MV-4-11 (cell line): Measurements from ENCODE around the gene SHE.

ENCODE experiments used
- DNase-seq: peaks from one replicate; lab custom pipeline; 2025; lab: John Stamatoyannopoulos, UW

Gene SHE

DNA sequence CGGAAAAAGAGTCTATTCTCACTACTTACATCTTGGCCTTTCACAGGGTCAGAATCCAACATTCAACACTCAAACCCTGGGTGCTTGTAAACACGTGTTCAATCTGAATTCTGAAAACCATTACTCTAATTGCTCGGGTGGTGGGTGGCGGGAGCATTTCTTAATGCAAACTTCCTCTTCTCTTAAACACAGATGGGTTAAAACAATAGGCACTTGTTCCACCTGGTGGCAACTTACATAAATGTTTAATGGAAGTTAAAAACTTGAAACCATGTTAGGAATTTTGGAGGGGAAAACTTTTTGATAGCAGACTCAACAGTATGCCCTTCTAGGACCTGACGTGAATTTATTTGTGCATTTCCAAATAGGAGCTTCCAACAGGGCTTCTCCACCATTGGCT, 23.6 kb downstream of the SHE start:
- DNase-seq = peak; percentile 79

DNA sequence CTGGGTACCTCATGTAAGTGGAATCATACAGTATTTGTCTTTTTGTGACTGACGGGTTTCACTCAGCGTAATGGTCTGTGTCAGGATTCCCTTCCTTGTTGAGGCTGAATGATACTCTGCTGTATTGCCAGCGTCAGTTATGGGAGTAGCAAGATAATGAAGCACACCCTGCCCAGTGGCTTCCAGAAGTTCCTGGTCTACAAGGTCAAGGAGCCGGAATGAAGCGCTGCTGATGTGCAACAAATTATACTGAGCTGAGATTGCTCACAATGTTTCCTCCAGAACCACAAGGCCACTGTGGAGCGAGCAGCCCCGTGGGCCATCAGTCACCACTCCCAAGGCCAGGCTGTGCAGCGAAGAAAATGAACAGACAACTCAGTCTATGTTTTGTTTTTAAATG, 24.2 kb downstream of the SHE start:
- no peak for DNase-seq

DNA sequence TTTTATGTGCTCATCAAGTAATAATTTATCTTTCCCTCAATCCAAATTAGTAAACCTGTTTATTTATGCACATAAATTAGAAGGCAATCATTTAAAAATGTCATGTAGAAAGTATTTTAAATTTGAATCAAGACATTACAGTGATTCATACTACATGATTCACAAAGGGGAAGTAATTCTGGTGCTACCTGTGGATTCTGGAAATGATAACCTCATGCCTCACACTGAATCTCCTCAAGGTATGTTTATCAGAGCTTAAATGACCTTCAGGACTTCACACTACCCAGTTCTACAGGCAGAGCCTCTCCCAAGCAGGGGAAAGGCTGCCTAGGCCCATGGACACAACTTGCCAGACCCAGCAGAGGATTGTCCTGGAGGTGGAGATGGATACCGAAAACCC, 25.4 kb downstream of the SHE start:
- no peak for DNase-seq

DNA sequence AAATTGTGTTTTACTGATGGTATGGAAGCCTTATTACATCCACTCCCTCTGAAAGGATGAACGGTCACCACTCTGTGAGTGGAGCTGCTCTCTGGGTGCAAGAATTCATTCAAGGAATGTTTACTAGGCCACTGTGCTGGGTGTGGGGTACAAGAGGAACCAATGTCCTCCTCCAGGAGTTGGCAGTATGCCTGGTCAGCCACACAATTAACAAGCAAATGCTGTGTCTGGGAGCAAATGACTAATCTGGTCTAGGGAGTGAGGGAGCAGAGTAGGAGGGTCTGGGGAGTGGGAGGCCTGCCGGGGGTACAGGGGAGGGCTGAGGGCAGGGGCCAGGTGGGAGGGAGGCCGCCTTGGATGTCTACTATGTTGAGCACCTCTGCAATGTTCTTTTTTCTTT, 27.4 kb downstream of the SHE start:
- DNase-seq = peak; percentile 40

DNA sequence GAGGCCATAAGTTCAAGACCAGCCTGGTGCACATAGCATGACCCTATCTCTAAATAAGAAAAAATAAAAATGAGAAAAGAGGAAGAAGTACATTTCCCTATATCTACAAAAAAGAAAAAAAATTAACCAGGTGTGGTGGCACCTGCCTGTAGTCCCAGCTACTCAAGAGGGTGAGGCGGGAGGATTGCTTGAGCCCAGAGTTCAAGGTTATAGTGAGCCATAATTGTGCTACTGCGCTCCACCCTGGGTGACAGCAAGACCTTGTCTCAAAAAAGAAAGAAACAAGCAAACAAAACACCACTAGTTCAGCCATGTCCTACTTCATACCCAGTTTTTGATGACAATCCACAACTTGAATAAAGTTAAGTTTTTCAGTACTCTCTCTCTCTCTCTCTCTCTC, 30.9 kb downstream of the SHE start:
- no peak for DNase-seq

DNA sequence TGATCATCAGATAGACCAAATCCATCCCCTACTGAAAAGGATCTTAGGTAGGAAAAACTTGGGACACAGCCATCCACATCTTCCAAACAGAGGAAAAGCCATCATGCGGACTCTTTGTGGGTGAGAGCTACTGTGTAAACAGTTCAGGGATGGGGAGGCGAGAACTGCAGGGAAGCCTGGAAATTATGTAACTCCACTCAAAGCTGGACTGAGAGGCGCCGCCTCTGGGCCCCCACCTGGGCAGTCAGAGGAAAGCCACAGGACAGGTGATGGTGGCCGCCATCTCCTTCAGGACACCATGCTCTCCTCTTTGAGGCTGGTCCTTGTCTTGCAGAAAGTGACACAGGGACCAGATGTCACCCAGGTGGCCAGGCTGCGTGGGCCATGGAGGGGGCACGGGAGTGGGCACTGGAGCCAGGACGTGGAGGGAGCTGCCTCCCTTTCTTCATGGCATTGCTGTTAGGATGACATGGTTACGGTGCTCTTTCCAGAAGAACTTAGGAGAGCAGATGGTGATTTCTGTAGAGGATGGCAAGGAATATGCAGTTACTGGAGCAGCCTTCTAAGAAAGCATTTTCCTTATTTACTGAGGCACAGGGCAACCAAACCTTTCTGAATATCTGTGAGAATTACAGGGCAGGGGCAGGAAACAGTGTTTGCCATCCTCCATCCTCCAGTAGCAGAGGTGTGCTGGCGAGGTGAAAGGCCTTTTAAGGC, 32.2 kb downstream of the SHE start:
- DNase-seq = no peak

DNA sequence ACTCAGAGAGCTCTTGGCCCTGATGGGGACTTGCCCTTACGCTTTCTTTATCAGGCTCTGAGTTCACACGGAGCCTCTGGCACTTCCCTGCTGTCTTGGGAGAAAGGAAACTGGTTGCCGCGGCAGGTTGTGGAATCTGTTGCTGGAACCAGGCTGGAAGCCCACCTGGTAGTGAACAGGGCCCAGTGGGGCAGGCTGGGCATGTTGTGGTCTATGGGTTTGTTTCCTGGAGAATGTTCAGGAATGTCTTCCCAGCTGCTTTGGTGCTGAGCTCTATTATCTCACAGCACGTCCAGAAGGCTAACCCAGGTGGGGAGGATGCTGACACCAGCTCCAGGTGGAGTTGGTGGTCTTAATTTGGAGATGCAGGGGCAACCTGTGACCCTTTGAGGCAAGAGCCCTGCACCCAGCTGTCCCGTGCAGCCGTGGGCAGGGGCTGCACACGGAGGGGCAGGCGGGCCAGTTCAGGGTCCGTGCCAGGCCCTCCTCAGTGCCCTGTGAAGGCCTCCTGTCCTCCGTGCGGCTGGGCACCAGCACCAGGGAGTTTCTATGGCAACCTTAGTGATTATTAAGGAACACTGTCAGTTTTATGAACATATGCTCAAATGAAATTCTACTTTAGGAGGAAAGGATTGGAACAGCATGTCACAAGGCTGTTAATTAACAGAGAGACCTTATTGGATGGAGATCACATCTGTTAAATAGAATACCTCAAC, 33.5 kb downstream of the SHE start:
- no peak for DNase-seq

DNA sequence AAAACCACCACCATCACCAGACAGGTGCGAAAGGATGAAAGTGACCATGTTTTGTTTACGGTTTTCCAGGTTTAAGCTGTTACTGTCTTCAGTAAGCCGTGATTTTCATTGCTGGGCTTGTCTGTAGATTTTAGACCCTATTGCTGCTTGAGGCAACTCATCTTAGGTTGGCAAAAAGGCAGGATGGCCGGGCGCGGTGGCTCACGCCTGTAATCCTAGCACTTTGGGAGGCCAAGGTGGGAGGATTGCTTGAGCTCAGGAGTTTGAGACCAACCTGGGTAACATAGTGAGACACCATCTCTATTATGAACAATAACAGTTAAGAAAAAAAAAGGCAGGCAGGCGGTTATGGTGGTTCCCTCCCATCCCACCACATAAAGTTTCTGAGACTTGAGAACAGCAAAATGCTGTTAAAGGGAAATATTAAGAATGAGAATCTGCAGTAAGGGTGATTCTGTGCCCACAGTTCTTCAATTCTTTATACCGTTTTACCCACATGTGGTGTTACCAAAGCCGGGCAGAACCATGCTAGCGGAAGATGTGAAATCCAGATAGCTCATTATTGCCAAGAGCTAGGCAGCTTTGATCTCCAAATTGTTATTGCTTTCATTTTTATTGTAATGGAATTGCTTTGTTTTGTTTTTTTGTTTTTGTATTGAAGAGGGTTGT, 34.6 kb downstream of the SHE start:
- no peak for DNase-seq

DNA sequence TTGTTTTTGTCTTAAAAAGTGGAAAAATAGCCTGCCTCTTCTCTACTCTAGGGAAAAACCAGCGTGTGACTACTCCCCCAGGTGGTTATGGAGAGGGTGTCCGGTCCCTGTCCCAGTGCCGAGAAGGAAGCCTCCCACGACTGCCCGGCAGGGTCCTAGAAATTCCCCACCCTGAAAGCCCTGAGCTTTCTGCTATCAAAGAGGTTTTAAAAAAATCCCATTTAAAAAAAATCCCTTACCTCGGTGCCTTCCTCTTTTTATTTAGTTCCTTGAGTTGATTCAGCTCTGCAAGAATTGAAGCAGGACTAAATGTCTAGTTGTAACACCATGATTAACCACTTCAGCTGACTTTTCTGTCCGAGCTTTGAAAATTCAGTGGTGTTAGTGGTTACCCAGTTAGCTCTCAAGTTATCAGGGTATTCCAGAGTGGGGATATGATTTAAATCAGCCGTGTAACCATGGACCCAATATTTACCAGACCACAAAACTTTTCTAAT, 35.2 kb downstream of the SHE start:
- no peak for DNase-seq

DNA sequence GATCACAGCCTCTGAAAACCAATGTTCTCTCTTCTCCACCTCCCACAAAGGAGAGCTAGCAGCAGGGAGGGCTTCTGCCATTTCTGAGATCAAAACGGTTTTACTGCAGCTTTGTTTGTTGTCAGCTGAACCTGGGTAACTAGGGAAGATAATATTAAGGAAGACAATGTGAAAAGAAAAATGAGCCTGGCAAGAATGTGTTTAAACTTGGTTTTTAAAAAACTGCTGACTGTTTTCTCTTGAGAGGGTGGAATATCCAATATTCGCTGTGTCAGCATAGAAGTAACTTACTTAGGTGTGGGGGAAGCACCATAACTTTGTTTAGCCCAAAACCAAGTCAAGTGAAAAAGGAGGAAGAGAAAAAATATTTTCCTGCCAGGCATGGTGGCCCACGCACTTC, 36.0 kb downstream of the SHE start:
- no peak for DNase-seq

DNA sequence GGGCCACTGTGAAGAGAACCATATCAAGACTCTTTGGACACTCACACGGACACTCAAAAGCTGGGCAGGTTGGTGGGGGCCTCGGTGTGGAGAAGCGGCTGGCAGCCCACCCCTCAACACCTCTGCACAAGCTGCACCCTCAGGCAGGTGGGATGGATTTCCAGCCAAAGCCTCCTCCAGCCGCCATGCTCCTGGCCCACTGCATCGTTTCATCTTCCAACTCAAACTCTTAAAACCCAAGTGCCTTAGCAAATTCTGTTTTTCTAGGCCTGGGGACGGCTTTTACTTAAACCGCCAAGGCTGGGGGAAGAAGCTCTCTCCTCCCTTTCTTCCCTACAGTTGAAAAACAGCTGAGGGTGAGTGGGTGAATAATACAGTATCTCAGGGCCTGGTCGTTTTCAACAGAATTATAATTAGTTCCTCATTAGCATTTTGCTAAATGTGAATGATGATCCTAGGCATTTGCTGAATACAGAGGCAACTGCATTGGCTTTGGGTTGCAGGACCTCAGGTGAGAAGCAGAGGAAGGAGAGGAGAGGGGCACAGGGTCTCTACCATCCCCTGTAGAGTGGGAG, 36.5 kb downstream of the SHE start:
- DNase-seq = no peak

DNA sequence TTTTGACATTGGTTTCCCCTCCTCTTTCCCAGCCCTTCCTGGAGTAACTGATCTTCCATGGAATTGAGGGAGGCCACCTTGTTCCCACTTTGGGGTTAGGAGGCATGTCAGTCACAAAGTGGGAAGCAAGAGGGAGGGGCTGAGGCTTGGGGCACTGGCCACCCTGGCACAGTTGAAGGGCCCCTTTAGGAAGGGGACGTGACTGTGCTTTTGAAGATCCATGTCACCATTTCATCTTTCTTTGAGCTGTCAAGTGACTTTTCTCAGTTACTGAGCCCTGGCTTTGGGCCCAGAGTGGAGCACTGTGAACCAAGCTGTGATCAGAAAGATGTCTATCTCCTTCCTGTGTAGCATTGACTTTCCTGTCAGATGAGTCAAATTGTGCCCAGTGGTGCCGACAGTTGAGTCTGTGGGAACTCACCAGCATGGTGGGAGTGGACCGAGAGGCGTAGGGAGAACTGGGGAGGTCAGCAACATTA, 38.7 kb downstream of the SHE start:
- no peak for DNase-seq

DNA sequence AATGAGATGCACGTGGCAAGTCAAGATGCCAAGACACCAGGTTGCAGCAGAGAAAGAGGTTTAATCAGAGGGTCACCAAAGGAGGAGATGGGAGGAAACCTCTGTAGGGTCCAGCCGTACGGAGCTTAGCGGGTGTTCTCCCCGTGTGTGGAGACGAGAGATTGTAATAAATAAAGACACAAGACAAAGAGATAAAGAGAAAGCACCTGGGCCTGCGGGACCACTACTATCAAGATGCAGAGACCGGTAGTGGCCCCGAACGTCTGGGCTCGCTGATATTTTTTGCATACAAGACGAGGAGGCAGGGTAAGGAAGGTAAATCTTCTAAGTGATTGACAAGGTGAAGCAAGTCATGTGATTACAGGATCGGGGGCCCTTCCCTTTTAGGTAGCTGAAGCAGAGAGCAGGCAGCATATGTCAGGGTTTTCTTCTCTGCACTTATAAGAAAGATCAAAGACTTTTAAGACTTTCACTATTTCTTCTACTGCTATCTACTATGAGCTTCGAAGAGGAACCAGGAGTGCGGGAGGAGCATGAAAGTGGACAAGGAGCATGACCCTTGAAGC, 41.4 kb downstream of the SHE start:
- DNase-seq = no peak

DNA sequence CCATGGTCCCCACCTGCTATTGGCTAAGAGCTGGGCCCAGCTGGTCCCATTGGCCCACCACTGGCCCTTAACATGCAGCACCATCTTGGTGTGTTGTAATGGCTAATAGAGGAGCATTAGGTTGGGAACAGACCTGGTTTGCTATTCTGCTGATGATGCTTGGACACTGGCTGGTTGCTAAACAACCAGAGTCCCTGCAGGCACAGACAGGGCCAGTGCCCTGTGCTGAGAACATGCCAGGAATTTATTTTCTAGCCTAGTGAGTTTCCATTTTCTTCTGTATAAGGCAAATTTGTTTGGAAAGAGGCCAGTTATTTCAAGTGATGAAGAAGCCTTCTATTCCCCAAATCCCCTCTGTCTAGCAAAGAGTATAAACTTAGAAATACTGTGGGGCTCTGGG, 43.1 kb downstream of the SHE start:
- no peak for DNase-seq

DNA sequence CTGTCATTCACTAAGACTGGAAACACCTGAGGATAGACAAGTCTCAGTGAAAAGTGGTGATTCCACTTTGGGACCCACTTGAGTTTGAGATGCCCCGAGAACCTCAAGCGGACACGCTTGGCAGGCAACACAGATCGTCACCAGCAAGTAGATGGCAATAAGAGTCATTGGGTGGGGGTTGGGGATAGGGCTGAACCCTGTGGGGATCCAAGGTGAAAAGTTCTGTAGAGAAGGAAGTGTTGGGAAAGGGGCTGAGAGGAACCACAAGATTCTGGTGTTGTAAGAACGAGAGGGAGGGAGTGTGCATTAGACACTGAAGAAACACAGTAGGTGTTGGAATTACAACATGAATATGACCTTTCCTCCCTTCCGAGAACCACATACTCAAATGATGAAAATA, 45.6 kb downstream of the SHE start:
- peak; percentile 43 for DNase-seq

DNA sequence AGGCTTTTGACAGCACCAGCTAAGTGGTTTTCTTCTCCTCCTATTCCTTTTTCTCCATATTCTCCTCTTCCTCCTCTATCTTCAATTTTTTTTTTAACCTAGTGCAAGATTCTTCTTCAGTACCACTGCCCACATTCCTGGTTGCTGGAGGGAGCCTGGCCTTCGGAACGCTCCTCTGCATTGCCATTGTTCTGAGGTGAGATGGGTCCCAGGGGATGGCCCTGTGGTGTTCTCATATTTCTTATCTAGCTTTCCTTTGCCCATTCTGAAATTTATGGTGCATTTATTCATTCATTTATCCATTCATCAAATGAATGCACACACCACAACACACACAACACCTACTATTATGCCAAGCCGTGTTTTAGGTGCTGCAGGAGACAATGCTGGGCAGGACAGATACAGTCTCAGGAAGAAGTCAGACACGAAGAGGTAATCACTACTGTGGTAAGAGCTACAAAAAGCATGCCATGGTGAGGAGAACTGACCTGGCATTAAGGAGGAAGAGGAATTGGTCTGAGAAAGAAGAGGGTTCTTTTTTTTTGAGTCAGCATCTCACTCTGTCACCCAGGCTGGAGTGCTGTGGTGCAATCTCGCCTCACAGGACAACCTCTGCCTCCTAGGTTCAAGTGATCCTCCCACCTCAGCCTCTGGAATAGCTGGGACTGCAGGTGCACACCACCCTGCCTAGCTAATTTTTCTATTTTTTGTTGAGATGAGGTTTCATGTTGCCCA, 47.7 kb downstream of the SHE start:
- peak; percentile 47 for DNase-seq

DNA sequence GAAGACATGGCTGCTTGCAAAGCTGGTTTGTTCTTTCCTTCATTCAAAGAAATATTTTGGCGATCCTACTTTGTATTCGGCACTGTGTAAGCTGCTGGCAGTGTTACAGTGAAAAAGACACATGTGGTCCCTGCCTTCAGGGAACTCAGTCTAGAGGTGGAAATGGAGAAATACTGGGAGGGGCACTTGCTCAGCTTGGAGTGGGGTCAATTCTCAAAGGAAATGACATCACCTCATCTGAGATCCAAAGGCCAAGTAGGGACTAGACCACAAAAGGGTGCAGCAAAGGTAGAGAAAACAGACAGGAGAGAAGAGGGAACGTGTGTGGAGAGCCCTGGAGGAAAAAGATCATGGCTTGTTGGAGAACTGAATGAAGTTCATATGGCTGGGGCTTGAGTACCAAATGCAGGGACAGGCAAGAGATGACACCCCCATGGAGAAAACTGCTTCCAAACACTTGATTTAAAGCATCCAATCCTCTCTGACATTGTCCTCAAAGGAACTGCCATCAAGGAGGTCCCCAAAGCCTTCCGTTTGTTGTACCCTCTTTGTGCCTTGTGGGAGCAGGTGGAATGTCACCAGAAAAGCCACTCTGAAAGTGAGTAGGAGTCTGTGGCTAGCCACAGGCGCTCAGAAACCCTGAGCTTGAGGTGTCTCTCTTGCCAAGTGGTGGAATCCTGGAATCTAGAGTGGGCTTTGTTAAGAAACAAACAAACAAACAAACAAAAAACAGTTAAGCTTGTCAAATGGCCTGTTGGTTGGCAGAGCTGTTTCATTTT, 48.4 kb downstream of the SHE start:
- DNase-seq = peak; percentile 9

DNA sequence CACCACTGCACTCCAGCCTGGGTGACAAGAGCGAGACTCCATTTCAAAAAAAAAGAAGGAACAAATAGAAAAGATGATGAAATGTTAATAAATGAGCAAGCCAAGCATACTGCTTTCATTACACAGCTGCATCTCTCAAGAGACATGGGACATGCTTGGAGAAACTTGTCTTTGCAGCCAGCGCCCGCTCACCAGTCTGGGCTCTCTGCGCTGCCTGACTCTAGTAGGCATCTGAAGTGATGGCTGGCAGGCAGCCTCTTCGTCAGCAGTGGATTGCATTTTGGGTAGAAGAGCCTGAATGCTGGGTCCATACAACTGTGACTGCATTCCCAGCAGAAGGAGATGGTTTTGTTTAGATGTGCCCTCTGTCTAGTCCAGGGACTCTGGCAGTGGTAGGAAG, 49.1 kb downstream of the SHE start:
- DNase-seq = peak; percentile 8

DNA sequence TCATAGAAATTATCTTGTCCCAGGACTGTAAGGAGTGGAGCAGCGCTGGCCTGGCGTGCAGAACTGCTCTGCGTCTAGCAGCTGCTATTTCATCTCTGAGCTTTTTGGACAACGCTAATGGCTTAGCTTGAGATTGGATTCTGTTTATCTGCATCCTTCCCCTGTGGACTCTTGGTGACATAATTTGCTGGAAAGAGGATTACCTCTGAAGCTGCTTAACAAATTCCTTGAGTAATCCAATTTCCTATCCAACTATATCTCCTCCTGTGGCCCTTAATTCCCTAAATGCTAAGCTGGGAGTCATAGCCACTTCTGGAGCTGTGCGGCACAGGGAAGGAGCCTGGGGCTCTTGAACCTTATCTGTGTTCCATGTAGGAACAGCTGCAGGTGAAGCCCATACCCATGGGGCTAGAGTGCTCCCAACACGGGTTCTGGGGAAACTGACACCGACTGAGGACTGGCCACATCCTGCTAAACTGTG, 53.8 kb downstream of the SHE start:
- DNase-seq = no peak

DNA sequence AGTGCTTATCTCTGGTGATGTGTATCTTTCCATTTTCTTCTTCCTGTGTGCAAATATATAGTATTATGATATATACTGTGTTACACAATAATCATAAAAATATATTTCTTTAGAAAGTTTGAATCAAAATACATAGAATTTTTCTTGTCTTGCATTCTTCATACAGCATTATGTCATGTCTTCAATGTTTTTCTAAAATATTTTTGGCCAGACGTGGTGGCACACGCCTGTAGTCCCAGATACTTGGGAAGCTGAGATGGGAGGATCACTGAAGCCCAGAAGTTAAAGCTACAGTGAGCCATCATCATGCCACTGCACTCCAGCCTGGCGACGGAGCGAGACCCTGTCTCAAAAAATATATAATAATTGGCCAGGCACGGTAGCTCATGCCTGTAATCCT, 55.4 kb downstream of the SHE start:
- DNase-seq = no peak

DNA sequence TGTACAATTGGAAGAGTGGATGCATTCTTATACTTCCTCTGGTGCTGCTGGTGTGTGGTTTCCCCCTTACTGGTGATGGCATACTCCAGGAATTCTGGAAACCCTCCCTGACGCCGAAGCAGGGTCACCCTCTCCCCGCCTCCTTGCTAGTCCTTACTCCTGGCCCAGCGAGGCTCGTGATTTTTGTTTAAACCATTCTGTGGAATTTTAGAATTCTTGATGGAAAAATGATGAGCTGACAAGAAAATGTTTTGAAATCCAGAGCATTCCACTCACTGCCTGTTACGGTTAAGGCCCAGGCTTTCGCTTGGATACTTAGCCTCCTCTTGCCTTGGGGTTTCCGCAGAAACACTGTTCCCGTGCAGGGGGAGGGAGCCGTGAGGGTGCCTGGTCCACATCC, 55.9 kb downstream of the SHE start:
- no peak for DNase-seq
